ENCODE data around the gene AKAP10.

DNA sequence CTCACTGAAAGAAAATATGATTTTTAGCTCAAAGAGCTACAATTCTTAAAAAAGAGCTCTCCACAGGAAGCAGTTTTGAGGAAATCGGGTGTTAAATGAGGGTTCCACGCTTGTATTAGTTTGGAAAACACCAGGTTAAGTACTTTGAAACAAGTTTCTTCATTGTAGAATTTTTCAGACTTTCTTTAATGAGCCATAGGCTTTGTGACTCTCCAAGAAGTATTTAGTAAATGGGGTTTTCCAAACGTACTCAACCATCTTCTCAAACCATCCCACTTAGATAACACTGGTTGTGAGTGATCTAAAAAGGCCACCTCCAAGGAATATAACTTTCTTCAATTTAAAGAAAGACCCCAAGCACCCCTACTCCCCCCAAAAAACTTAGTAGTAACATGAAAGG is 112.6 kb downstream of the AKAP10 start:
- TF ChIP-seq, protein P1, sequence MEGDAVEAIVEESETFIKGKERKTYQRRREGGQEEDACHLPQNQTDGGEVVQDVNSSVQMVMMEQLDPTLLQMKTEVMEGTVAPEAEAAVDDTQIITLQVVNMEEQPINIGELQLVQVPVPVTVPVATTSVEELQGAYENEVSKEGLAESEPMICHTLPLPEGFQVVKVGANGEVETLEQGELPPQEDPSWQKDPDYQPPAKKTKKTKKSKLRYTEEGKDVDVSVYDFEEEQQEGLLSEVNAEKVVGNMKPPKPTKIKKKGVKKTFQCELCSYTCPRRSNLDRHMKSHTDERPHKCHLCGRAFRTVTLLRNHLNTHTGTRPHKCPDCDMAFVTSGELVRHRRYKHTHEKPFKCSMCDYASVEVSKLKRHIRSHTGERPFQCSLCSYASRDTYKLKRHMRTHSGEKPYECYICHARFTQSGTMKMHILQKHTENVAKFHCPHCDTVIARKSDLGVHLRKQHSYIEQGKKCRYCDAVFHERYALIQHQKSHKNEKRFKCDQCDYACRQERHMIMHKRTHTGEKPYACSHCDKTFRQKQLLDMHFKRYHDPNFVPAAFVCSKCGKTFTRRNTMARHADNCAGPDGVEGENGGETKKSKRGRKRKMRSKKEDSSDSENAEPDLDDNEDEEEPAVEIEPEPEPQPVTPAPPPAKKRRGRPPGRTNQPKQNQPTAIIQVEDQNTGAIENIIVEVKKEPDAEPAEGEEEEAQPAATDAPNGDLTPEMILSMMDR (IDR thresholded peaks at IDR 0.05), result no peak
- no peak for TF ChIP-seq POLR2A (IDR thresholded peaks at IDR 0.05)
